ENCODE measurements around the gene FGF11. TPM values are rescaled to one million over a fixed set of nuclear protein-coding genes. Genes with fewer than 3 reads are reported as not detected.

Gene FGF11
- total RNA-seq, 6 experiments from 2014 or later: 0.10 to 0.31 (median 0.24) TPM; not detected in 3

- no peak for TF ChIP-seq CTCF (IDR thresholded peaks at IDR 0.05)
- H3K27me3 Mint-ChIP-seq (ENCODE audit: insufficient read depth): peaks cover 2% of the 10 kb centered on the region
- H3K36me3 Mint-ChIP-seq (ENCODE audit: low read depth): no peaks in the 10 kb centered on the region
- peaks cover 27% of the 10 kb centered on the region for H3K4me1 Mint-ChIP-seq (ENCODE audit: low read depth)
- H3K9me3 Mint-ChIP-seq: no peaks in the 10 kb centered on the region
- H3K27ac Mint-ChIP-seq: no peak overlapping the region
- DNase-seq: no peak
- H3K4me3 Mint-ChIP-seq: no peak overlapping the region
Measured at GRCh38 chr17:7432296-7432695, 7.0 kb upstream of the FGF11 start.

- Mint-ChIP-seq H3K27me3 (ENCODE audit: insufficient read depth) (peaks cover 18% of the 10 kb centered on the region), H3K36me3 (ENCODE audit: low read depth) (no peaks in the 10 kb centered on the region; the same call in 1 of the 2 replicates)
Measured at GRCh38 chr17:7435676-7436555, 3.4 kb upstream of the FGF11 start.

GRCh38 chr17:7436556-7437368 is 2.5 kb upstream of the FGF11 start:
- peak; percentile 66 for DNase-seq
- Mint-ChIP-seq H3K36me3 (ENCODE audit: low read depth) (no peaks in the 10 kb centered on the region; the same call in 1 of the 2 replicates), H3K27ac (peak overlapping the region; percentile 51; the same call in 1 of the 2 replicates), H3K27me3 (ENCODE audit: insufficient read depth) (peaks cover 18% of the 10 kb centered on the region), H3K9me3 (no peaks in the 10 kb centered on the region), H3K4me3 (peak overlapping the region; percentile 91), H3K4me1 (ENCODE audit: low read depth) (peaks cover 37% of the 10 kb centered on the region)
- TF ChIP-seq CTCF (IDR thresholded peaks at IDR 0.05): peak; percentile 88

More at GRCh38 chr17:7435676-7436555, 3.4 kb upstream of the FGF11 start:
- H3K4me1 Mint-ChIP-seq (ENCODE audit: low read depth): peaks cover 42% of the 10 kb centered on the region
- H3K9me3 Mint-ChIP-seq: no peaks in the 10 kb centered on the region
- TF ChIP-seq CTCF (IDR thresholded peaks at IDR 0.05): peak; percentile 60
- H3K4me3 Mint-ChIP-seq: peak overlapping the region; percentile 91
- peak overlapping the region; percentile 59; the same call in 1 of the 2 replicates for H3K27ac Mint-ChIP-seq
- DNase-seq: no peak

- Mint-ChIP-seq H3K4me1 (ENCODE audit: low read depth) (peaks cover 37% of the 10 kb centered on the region), H3K27me3 (ENCODE audit: insufficient read depth) (peaks cover 18% of the 10 kb centered on the region), H3K27ac (no peak overlapping the region), H3K4me3 (peak overlapping the region; percentile 71; the same call in 1 of the 2 replicates), H3K36me3 (ENCODE audit: low read depth) (no peaks in the 10 kb centered on the region; the same call in 1 of the 2 replicates), H3K9me3 (no peaks in the 10 kb centered on the region)
- no peak for DNase-seq
- 0 out of 2 replicates have a peak, but pooled peaks have one; percentile 4 for TF ChIP-seq CTCF (IDR thresholded peaks at IDR 0.05)
Measured at GRCh38 chr17:7437369-7437863, 1.9 kb upstream of the FGF11 start.

- H3K9me3 Mint-ChIP-seq: no peaks in the 10 kb centered on the region
- DNase-seq: no peak
- H3K4me3 Mint-ChIP-seq: peak overlapping the region; percentile 71
- TF ChIP-seq CTCF (IDR thresholded peaks at IDR 0.05): no peak
- H3K27ac Mint-ChIP-seq: no peak overlapping the region
- no peaks in the 10 kb centered on the region; the same call in 1 of the 2 replicates for H3K36me3 Mint-ChIP-seq (ENCODE audit: low read depth)
- peaks cover 37% of the 10 kb centered on the region for H3K4me1 Mint-ChIP-seq (ENCODE audit: low read depth)
- H3K27me3 Mint-ChIP-seq (ENCODE audit: insufficient read depth): peaks cover 18% of the 10 kb centered on the region
Measured at GRCh38 chr17:7437950-7438614, 1.2 kb upstream of the FGF11 start.

Data from HFFc6 (cell line).